ENCODE results near the gene PCDHGA7.
"Not testable (repeated sequence)": the region's sequence is repeated elsewhere in the genome, so short reads cannot be mapped to it uniquely, and the experiment has no call there.

The PCDHGA7 gene

DNA sequence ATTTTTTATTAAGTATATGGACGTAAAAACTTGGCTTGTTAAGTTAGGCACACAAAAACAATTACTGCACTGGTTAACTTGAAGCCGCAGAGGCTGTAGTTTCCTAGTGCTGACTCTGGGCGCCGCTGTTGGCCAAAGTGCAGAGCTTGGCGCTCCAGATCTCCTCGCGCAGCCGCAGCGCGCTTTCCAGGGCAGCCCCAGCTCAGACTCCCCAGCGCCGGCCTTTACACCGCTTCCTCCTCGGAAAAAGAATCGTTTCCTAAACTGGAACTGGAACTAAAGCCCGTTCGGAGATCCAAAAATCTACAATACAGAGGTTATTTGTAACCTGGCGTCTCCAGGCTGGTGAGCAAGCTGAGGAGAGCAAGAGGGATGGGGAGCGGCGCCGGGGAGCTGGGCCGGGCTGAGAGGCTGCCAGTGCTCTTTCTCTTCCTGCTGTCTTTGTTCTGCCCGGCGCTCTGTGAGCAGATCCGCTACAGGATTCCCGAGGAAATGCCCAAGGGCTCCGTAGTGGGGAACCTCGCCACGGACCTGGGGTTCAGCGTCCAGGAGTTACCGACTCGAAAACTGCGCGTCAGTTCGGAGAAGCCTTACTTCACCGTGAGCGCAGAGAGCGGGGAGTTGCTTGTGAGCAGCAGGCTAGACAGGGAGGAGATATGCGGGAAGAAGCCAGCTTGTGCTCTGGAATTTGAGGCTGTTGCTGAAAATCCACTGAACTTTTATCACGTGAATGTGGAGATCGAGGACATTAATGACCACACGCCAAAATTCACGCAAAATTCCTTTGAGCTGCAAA, 15.4 kb downstream of the PCDHGA7 start, which contains the start of gene PCDHGB5:
Gene PCDHGB5, plus strand, starts transcription at position 192 of the 796 bp plus-strand sequence. Its CDS starts 181 bp downstream, at position 373.
- in situ Hi-C loops (cut with MboI; ENCODE audit: low sequenced_read_pairs): not testable (repeated sequence)

DNA sequence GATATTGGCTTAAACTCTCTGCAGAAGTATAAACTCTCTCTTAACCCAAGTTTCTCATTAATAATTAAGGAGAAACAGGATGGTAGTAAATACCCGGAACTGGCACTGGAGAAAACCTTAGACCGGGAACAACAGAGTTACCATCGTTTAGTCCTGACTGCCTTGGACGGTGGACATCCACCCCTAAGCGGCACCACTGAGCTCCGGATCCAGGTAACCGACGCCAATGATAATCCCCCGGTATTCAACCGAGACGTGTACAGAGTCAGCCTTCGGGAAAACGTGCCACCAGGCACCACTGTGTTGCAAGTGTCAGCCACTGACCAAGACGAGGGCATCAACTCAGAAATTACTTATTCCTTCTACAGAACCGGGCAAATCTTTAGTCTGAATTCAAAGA, 16.1 kb downstream of the PCDHGA7 start:
- in situ Hi-C loops (cut with MboI; ENCODE audit: low sequenced_read_pairs): no loop called here

DNA sequence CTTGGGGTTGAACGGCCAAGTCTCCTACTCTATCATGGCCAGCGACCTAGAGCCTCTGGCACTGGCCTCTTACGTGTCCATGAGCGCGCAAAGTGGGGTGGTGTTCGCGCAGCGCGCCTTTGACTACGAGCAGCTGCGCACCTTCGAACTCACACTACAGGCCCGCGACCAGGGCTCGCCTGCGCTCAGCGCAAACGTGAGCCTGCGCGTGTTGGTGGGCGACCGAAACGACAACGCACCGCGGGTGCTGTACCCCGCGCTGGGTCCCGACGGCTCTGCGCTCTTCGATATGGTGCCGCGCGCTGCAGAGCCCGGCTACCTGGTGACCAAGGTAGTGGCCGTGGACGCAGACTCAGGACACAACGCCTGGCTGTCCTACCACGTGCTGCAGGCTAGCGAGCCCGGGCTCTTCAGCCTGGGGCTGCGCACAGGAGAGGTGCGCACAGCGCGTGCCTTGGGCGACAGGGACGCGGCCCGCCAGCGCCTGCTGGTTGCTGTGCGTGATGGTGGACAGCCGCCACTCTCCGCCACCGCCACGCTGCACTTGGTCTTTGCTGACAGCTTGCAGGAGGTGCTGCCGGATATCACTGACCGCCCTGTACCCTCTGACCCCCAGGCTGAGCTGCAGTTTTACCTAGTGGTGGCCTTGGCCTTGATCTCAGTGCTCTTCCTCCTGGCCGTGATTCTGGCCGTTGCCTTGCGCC, 17.2 kb downstream of the PCDHGA7 start:
- in situ Hi-C loops (cut with MboI; ENCODE audit: low sequenced_read_pairs): no loop called here

DNA sequence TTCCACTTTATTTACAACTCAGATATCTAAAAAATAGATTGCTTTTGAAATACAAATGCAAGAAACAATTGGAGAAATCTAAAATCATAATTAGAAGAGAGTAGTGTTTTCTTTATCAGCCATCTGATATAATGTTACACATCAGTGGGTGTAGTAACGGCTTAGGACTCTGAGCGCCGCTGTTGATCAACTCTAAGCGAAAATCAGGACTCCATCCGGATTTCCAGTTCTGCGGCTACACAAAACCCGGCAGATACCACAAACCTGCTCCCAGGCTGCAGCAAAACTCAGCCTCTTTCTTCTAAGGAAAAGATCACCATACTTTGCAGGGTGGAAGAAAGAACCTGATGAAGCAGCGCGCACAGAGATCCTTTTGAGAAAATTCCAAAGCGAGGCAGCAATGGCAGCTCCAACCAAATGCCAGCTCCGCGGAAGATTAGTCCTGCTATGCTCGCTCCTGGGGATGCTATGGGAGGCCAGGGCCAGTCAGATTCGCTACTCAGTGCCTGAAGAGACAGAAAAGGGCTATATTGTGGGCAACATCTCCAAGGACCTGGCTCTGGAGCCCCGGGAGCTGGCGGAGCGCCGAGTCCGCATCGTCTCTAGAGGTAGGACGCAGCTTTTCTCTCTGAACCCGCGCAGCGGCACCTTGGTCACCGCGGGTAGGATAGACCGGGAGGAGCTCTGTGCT, 20.2 kb downstream of the PCDHGA7 start, which contains the start of gene PCDHGA9:
Gene PCDHGA9, plus strand, starts transcription at position 226 of the 691 bp plus-strand sequence. Its CDS starts 175 bp downstream, at position 401.
- in situ Hi-C loops (cut with MboI; ENCODE audit: low sequenced_read_pairs): no loop called here

DNA sequence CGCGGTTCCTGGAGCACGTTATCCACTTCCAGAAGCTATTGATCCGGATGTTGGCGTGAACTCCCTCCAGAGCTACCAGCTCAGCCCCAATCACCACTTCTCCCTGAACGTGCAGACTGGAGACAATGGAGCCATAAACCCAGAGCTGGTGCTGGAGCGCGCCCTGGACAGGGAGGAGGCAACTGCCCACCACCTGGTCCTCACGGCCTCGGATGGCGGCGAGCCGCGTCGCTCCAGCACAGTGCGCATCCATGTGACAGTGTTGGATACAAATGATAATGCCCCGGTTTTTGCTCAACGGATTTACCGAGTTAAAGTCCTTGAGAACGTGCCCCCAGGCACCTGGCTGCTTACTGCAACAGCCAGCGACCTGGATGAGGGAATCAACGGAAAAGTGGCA, 20.8 kb downstream of the PCDHGA7 start:
- in situ Hi-C loops (cut with MboI; ENCODE audit: low sequenced_read_pairs): no loop called here

DNA sequence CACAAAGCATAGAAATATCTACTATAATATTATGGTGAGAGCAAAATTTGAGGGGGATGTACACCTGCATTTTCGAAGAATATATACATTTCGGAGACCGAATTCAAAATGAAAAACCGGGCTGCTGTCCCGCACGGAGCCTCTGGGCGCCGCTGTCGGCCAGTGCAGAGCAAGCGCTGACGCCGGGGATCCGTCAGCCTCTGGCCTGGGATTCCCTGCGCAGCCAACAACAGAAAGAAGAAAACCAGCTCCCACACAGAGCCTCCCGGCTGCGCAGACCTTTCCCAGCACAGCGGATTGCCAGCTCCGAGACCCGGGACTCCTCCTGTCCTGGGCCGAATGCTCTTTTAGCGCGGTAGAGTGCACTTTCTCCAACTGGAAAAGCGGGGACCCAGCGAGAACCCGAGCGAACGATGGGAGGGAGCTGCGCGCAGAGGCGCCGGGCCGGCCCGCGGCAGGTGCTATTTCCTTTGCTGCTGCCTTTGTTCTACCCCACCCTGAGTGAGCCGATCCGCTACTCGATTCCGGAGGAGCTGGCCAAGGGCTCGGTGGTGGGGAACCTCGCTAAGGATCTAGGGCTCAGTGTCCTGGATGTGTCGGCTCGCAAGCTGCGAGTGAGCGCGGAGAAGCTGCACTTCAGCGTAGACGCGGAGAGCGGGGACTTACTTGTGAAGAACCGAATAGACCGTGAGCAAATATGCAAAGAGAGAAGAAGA, 25.4 kb downstream of the PCDHGA7 start, which contains the start of gene PCDHGB6:
Gene PCDHGB6, plus strand, starts transcription at position 232 of the 716 bp plus-strand sequence. Its CDS starts 182 bp downstream, at position 414.
- in situ Hi-C loops (cut with MboI; ENCODE audit: low sequenced_read_pairs): not testable (repeated sequence)

DNA sequence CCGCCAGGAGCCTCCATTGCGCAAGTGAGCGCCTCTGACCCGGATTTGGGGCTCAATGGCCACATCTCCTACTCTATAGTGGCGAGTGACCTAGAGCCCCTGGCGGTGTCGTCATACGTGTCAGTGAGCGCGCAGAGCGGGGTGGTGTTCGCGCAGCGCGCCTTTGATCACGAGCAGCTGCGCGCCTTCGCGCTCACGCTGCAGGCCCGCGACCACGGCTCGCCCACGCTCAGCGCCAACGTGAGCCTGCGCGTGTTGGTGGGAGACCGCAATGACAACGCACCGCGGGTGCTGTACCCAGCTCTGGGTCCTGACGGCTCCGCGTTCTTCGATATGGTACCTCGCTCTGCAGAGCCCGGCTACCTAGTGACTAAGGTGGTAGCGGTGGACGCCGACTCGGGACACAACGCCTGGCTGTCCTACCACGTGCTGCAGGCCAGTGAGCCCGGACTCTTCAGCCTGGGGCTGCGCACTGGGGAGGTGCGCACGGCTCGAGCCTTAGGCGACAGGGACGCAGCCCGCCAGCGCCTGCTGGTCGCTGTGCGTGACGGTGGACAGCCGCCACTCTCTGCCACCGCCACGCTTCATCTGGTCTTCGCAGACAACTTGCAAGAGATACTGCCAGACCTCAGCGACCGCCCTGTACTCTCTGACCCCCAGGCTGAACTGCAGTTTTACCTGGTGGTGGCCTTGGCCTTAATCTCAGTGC, 27.2 kb downstream of the PCDHGA7 start:
- in situ Hi-C loops (cut with MboI; ENCODE audit: low sequenced_read_pairs): no loop called here

DNA sequence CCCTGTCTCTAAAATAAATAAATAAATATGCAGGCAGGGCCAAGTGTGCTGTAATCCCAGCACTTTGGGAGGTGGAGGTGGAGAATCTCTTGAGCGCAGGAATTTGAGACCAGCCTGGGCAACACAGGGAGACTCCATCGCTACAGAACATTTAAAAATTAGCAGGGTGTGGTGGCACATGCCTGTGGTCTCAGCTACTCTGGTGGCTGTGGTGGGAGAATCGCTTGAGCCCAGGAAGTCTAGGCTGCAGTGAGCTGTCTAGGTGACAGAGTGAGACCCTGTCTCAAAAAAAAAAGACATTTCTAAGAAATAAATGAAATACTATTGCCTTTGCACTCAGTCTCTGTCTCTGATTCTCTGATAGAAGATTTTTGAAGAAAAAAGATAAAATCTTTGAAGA, 29.0 kb downstream of the PCDHGA7 start:
- in situ Hi-C loops (cut with MboI; ENCODE audit: low sequenced_read_pairs): no loop called here

DNA sequence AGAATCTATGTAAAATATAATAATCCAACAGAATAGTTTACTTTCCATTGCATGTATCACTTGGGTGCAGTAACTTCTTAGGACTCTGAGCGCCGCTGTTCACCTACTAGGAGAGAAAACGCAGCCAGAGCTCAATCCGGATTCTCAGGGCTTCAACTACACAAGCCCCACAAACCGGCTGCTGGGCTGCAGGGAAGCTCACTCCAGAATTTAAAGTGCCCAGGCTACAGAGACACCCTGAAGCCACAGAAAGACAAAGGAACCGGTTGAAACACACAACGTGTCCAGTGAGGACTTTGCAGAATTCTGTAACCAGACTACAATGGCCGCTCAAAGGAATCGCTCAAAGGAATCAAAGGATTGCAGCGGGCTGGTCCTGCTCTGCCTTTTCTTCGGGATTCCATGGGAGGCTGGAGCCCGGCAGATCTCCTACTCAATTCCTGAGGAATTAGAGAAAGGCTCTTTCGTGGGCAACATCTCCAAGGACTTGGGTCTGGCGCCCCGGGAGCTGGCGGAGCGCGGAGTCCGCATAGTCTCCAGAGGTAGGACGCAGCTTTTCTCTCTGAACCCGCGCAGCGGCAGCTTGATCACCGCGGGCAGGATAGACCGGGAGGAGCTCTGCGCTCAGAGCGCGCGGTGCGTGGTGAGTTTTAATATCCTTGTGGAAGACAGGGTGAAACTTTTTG, 30.5 kb downstream of the PCDHGA7 start, which contains the start of gene PCDHGA10:
Gene PCDHGA10, plus strand, starts transcription at position 134 of the 686 bp plus-strand sequence. Its CDS starts 189 bp downstream, at position 323.
- in situ Hi-C loops (cut with MboI; ENCODE audit: low sequenced_read_pairs): no loop called here

DNA sequence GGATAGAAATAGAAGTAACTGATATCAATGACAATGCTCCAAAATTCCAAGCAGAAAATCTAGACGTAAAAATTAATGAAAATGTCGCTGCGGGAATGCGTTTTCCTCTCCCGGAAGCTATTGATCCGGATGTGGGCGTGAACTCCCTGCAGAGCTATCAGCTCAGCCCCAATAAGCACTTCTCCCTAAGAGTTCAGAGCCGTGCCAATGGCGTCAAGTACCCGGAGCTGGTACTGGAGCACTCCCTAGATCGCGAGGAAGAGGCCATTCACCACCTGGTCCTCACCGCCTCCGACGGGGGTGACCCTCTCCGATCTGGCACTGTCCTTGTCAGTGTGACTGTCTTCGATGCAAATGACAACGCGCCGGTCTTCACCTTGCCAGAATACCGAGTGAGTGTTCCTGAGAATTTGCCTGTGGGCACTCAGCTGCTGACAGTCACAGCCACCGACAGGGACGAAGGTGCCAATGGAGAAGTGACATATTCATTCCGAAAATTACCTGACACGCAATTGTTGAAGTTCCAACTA, 31.1 kb downstream of the PCDHGA7 start:
- in situ Hi-C loops (cut with MboI; ENCODE audit: low sequenced_read_pairs): no loop called here

DNA sequence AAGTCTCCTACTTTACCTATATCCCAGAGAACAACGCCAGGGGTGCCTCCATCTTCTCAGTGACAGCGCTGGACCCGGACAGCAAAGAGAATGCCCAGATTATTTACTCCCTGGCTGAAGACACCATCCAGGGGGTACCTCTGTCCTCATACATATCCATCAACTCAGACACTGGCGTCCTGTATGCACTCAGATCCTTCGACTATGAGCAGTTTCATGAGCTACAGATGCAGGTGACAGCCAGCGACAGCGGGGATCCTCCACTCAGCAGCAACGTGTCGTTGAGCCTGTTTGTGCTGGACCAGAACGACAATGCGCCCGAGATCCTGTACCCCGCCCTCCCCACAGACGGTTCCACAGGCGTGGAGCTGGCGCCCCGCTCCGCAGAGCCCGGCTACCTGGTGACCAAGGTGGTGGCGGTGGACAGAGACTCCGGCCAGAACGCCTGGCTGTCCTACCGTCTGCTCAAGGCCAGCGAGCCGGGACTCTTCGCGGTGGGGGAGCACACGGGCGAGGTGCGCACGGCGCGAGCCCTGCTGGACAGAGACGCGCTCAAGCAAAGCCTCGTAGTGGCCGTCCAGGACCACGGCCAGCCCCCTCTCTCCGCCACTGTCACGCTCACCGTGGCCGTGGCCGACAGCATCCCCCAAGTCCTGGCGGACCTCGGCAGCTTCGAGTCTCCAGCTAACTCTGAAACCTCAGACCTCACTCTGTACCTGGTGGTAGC, 32.2 kb downstream of the PCDHGA7 start:
- in situ Hi-C loops (cut with MboI; ENCODE audit: low sequenced_read_pairs): not testable (repeated sequence)

DNA sequence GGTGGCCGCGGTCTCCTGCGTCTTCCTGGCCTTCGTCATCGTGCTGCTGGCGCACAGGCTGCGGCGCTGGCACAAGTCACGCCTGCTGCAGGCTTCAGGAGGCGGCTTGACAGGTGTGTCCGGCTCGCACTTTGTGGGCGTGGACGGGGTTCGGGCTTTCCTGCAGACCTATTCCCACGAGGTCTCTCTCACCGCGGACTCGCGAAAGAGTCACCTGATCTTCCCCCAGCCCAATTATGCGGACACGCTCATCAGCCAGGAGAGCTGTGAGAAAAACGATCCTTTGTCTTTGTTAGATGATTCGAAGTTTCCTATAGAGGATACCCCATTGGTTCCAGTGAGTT, 32.7 kb downstream of the PCDHGA7 start:
- in situ Hi-C loops (cut with MboI; ENCODE audit: low sequenced_read_pairs): not testable (repeated sequence)

DNA sequence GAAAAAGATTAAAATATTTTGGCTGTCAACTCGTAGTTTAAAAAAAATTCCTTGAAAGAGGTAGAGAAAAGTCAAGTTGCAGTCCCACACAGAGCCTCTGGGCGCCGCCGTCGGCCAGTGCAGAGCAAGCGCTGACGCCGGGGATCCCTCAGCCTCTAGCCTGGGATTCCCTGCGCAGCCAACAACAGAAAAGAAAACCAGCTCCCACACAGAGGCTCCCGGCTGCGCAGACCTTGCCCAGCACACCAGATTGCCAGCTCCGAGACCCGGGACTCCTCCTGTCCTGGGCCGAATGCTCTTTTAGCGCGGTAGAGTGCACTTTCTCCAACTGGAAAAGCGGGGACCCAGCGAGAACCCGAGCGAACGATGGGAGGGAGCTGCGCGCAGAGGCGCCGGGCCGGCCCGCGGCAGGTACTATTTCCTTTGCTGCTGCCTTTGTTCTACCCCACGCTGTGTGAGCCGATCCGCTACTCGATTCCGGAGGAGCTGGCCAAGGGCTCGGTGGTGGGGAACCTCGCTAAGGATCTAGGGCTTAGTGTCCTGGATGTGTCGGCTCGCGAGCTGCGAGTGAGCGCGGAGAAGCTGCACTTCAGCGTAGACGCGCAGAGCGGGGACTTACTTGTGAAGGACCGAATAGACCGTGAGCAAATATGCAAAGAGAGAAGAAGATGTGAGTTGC, 35.1 kb downstream of the PCDHGA7 start, which contains the start of gene PCDHGB7:
Gene PCDHGB7, plus strand, starts transcription at position 184 of the 679 bp plus-strand sequence. Its CDS starts 183 bp downstream, at position 367.
- in situ Hi-C loops (cut with MboI; ENCODE audit: low sequenced_read_pairs): not testable (repeated sequence)

DNA sequence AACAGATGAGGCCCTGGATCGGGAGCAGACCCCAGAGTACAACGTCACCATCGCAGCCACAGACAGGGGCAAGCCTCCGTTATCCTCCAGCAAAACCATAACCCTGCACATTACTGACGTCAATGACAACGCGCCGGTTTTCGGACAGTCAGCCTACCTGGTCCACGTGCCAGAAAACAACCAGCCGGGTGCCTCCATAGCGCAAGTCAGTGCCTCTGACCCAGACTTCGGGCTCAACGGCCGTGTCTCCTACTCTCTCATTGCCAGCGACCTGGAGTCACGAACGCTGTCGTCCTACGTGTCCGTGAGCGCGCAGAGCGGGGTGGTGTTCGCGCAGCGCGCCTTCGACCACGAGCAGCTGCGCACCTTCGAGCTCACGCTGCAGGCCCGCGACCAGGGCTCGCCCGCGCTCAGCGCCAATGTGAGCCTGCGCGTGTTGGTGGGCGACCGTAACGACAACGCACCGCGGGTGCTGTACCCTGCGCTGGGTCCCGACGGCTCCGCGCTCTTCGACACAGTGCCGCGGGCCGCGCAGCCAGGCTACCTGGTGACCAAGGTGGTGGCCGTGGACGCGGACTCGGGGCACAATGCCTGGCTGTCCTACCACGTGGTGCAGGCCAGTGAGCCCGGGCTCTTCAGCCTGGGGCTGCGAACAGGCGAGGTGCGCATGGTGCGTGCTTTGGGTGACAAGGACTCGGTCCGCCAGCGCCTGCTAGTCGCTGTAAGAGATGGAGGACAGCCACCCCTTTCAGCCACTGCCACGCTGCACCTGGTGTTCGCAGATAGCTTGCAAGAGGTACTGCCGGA, 36.7 kb downstream of the PCDHGA7 start:
- in situ Hi-C loops (cut with MboI; ENCODE audit: low sequenced_read_pairs): no loop called here

DNA sequence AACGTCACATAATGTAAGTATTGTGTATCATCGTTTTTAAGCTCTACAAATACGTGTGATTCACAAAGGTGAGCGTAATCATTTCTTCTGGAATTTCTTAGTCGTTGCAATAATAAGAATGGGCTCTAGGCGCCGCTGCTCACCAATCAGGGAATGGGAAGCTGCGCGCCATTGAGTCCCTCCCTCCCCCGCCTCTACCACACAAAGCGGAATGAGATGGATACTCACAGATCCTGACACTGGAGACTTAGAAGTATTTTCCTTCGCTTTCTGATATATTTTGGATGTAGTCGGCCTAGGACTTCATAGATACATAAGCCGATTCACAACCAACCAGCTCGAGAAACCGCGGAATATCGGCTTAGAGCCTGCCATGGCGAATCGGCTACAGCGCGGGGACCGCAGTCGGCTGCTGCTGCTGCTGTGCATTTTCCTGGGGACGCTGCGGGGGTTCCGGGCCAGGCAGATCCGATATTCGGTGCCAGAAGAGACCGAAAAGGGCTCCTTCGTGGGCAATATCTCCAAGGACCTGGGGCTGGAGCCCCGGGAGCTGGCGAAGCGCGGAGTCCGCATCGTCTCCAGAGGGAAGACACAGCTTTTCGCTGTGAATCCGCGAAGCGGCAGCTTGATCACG, 38.4 kb downstream of the PCDHGA7 start, which contains the start of gene PCDHGA11:
Gene PCDHGA11, plus strand, starts transcription at position 197 of the 634 bp plus-strand sequence. Its CDS starts 177 bp downstream, at position 374.
- in situ Hi-C loops (cut with MboI; ENCODE audit: low sequenced_read_pairs): no loop called here

DNA sequence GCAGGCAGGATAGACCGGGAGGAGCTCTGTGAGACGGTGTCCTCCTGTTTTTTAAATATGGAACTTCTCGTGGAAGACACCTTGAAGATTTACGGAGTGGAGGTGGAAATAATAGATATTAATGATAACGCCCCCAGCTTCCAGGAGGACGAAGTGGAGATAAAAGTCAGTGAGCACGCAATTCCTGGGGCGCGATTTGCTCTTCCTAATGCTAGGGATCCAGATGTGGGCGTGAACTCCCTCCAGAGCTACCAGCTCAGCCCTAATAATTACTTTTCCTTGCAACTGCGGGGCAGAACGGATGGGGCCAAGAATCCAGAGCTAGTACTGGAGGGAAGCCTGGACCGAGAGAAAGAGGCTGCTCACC, 38.9 kb downstream of the PCDHGA7 start:
- in situ Hi-C loops (cut with MboI; ENCODE audit: low sequenced_read_pairs): no loop called here

All from hTERT RPE-1 (cell line).